Lung microvascular endothelial cell (primary cell): ENCODE results near the gene CFAP53. TPM values are rescaled to one million over a fixed set of nuclear protein-coding genes. Genes with fewer than 3 reads are reported as not detected.
"Not testable (repeated sequence)": the region's sequence is repeated elsewhere in the genome, so short reads cannot be mapped to it uniquely, and the experiment has no call there.

Source experiments
- DNase-seq, 2 donors: peaks; one replicate each; pipeline versions ENCODE4 v3.0.0 to v3.0.0-alpha.2; 2010; ENCODE audit warnings: low read depth in 2 of 2
- total RNA-seq: library from RNA; depleted of rRNA; stranded (reverse); fragments of >200 nt; gene quantifications from 2 replicates; pipeline ENCODE4 v1.2.1, GENCODE V29; 2014

CFAP53 gene
- total RNA-seq = 0.20 and 0.22 TPM in 2 replicates

GRCh38 chr18:50266248-50266704 is at the start of gene CFAP53:
TSS of gene CFAP53 (minus strand) at chr18:50266495. CDS start at chr18:50266404, 91 bp downstream.
- DNase-seq = peak; percentile 90 to 92

- no peak for DNase-seq
Observed at GRCh38 chr18:50315100-50315871, 49.0 kb upstream of the CFAP53 start.

- DNase-seq = no peak
Observed at GRCh38 chr18:50313873-50314460, 47.7 kb upstream of the CFAP53 start.

GRCh38 chr18:50313031-50313607 is 46.8 kb upstream of the CFAP53 start:
- no peak for DNase-seq

GRCh38 chr18:50312296-50313030 is 46.2 kb upstream of the CFAP53 start:
- no peak for DNase-seq

GRCh38 chr18:50311650-50312049 is 45.4 kb upstream of the CFAP53 start:
- no peak for DNase-seq

GRCh38 chr18:50310080-50310479 is 43.8 kb upstream of the CFAP53 start:
- no peak for DNase-seq

- not testable (repeated sequence) for DNase-seq
Observed at GRCh38 chr18:50308851-50309250, 42.6 kb upstream of the CFAP53 start.

- peak; percentile 84 to 86 for DNase-seq
Observed at GRCh38 chr18:50307738-50308470, 41.6 kb upstream of the CFAP53 start.

GRCh38 chr18:50307400-50307737 is 41.1 kb upstream of the CFAP53 start:
- no peak for DNase-seq

- DNase-seq = no peak
Observed at GRCh38 chr18:50306944-50307343, 40.6 kb upstream of the CFAP53 start.

- no peak for DNase-seq
Observed at GRCh38 chr18:50301074-50301473, 34.8 kb upstream of the CFAP53 start.

- no peak for DNase-seq
Observed at GRCh38 chr18:50299626-50300388, 33.5 kb upstream of the CFAP53 start.

- DNase-seq = no peak
Observed at GRCh38 chr18:50298443-50299284, 32.4 kb upstream of the CFAP53 start.

GRCh38 chr18:50297621-50298442 is 31.5 kb upstream of the CFAP53 start:
- peak; percentile 65 to 70 for DNase-seq

GRCh38 chr18:50293039-50293438 is 26.7 kb upstream of the CFAP53 start:
- no peak for DNase-seq

GRCh38 chr18:50289108-50289443 is 22.8 kb upstream of the CFAP53 start:
- no peak for DNase-seq

GRCh38 chr18:50288348-50289107 is 22.2 kb upstream of the CFAP53 start:
- not testable (repeated sequence) for DNase-seq
